Measurements from ENCODE around the gene TBC1D9. TPM values are rescaled to one million over a fixed set of nuclear protein-coding genes. Genes with fewer than 3 reads are reported as not detected.

TBC1D9 gene
- total RNA-seq, 1 donor from 2014 or later, result 36.4 TPM

- Mint-ChIP-seq H3K4me1 (ENCODE audit: low read depth) (peaks cover 50% of the 10 kb centered on the region), H3K36me3 (ENCODE audit: insufficient read depth) (peaks cover 12% of the 10 kb centered on the region), H3K4me3 (ENCODE audit: low read depth) (no peak overlapping the region), H3K27ac (peak overlapping the region; percentile 77), H3K27me3 (no peaks in the 10 kb centered on the region), H3K9me3 (ENCODE audit: low read depth) (peaks cover 12% of the 10 kb centered on the region)
- TF ChIP-seq, protein P1, sequence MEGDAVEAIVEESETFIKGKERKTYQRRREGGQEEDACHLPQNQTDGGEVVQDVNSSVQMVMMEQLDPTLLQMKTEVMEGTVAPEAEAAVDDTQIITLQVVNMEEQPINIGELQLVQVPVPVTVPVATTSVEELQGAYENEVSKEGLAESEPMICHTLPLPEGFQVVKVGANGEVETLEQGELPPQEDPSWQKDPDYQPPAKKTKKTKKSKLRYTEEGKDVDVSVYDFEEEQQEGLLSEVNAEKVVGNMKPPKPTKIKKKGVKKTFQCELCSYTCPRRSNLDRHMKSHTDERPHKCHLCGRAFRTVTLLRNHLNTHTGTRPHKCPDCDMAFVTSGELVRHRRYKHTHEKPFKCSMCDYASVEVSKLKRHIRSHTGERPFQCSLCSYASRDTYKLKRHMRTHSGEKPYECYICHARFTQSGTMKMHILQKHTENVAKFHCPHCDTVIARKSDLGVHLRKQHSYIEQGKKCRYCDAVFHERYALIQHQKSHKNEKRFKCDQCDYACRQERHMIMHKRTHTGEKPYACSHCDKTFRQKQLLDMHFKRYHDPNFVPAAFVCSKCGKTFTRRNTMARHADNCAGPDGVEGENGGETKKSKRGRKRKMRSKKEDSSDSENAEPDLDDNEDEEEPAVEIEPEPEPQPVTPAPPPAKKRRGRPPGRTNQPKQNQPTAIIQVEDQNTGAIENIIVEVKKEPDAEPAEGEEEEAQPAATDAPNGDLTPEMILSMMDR (IDR thresholded peaks at IDR 0.05; ENCODE audit: unreplicated experiment), result no peak
- no peak for DNase-seq (ENCODE audit: low spot score, unreplicated experiment)
Measured at GRCh38 chr4:140744421-140744820, 11.8 kb downstream of the TBC1D9 start.

- peaks cover 7% of the 10 kb centered on the region for H3K9me3 Mint-ChIP-seq (ENCODE audit: low read depth)
- DNase-seq (ENCODE audit: low spot score, unreplicated experiment), result no peak
- peaks cover 7% of the 10 kb centered on the region for H3K36me3 Mint-ChIP-seq (ENCODE audit: insufficient read depth)
- H3K27ac Mint-ChIP-seq, result peak overlapping the region; percentile 86
- H3K4me1 Mint-ChIP-seq (ENCODE audit: low read depth), result peaks cover 51% of the 10 kb centered on the region
- no peak overlapping the region for H3K4me3 Mint-ChIP-seq (ENCODE audit: low read depth)
- H3K27me3 Mint-ChIP-seq, result no peaks in the 10 kb centered on the region
- TF ChIP-seq, protein P1 (IDR thresholded peaks at IDR 0.05; ENCODE audit: unreplicated experiment), result peak; percentile 35
Measured at GRCh38 chr4:140743194-140743931, 12.8 kb downstream of the TBC1D9 start.

- H3K36me3 Mint-ChIP-seq (ENCODE audit: insufficient read depth), result peaks cover 3% of the 10 kb centered on the region
- TF ChIP-seq, protein P1 (IDR thresholded peaks at IDR 0.05; ENCODE audit: unreplicated experiment), result no peak
- peaks cover 2% of the 10 kb centered on the region for H3K9me3 Mint-ChIP-seq (ENCODE audit: low read depth)
- no peak for DNase-seq (ENCODE audit: low spot score, unreplicated experiment)
- no peak overlapping the region for H3K4me3 Mint-ChIP-seq (ENCODE audit: low read depth)
- no peaks in the 10 kb centered on the region for H3K27me3 Mint-ChIP-seq
- H3K27ac Mint-ChIP-seq, result peak overlapping the region; percentile 86
- peaks cover 52% of the 10 kb centered on the region for H3K4me1 Mint-ChIP-seq (ENCODE audit: low read depth)
Measured at GRCh38 chr4:140742838-140743193, 13.4 kb downstream of the TBC1D9 start.

DNA sequence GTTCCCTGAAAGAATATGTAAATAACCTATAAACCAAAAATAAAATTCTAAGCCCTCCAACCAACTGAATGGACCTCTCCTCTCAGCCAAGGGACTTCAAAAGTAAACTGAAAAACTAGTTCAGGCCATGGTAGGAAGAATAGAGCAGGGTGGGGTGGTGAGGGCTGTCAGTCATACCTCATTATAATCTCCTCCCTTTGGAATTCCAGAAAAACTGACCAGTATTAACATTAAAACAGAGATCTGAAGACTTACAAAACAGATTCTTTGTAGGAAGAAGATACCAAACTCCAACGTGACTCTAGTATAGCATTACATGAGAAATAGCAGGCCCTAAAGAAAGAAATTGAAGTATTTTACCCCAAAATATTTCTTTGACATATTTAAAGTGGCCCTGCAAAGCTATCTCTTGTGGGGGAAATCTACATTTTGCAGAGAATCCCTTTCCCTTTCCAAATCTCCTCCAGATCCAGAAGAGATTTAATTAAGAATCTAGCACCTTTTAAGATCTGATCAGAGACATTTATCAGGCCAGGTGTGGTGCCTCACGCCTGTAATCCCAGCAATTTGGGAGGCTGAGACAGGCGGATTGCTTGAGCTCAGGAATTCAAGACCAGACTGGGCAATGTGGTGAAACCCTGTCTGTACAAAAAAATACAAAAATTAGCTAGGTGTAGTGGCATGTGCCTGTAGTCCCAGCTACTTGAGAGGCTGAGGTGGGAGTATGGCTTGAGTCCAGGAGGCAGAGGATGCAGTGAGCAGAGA is 15.1 kb downstream of the TBC1D9 start:
- TF ChIP-seq, protein P1 (IDR thresholded peaks at IDR 0.05; ENCODE audit: unreplicated experiment), result no peak
- peak overlapping the region; percentile 82 for H3K27ac Mint-ChIP-seq
- no peak for DNase-seq (ENCODE audit: low spot score, unreplicated experiment)
- H3K9me3 Mint-ChIP-seq (ENCODE audit: low read depth), result no peaks in the 10 kb centered on the region
- peaks cover 58% of the 10 kb centered on the region for H3K4me1 Mint-ChIP-seq (ENCODE audit: low read depth)
- H3K4me3 Mint-ChIP-seq (ENCODE audit: low read depth), result no peak overlapping the region
- peaks cover 1% of the 10 kb centered on the region for H3K36me3 Mint-ChIP-seq (ENCODE audit: insufficient read depth)
- no peaks in the 10 kb centered on the region for H3K27me3 Mint-ChIP-seq

DNA sequence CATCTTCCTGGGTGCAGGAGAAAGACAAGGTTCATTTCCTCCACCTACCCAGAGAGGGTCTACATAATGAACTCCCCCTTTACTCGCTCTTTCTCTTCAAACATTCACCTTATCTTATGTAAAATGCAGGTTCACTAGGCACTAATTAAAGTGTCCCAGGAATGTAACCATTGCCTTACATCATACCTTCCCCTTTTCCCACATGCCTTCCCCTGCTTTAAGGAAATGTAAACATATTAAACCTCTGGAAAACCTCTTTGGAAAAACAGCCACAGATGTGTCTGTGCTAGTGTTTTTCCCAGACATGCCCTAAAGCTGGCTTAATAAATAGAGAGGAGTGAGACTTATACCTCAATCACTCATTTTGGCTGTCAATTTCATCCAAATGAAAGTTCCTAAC is 15.8 kb downstream of the TBC1D9 start:
- Mint-ChIP-seq H3K27ac (peak overlapping the region; percentile 82), H3K27me3 (no peaks in the 10 kb centered on the region), H3K4me1 (ENCODE audit: low read depth) (peaks cover 62% of the 10 kb centered on the region)

More for the DNA sequence above, 15.8 kb downstream of the TBC1D9 start:
- peaks cover 1% of the 10 kb centered on the region for H3K36me3 Mint-ChIP-seq (ENCODE audit: insufficient read depth)
- no peak overlapping the region for H3K4me3 Mint-ChIP-seq (ENCODE audit: low read depth)
- DNase-seq (ENCODE audit: low spot score, unreplicated experiment), result no peak
- H3K9me3 Mint-ChIP-seq (ENCODE audit: low read depth), result no peaks in the 10 kb centered on the region
- TF ChIP-seq, protein P1 (IDR thresholded peaks at IDR 0.05; ENCODE audit: unreplicated experiment), result no peak

Data from progenitor cell of endocrine pancreas (in vitro differentiated cells).